Erythroblast (primary cell): Measurements from ENCODE around the gene TFPI2.

Source experiments
- GATA1 ChIP-seq: IDR thresholded peaks from 2 replicates; pipeline ENCODE4 v1.6.1; 2011; ENCODE audit warnings: low read depth, mild to moderate bottlenecking, control low read depth, low read length, moderate library complexity
- POLR2A ChIP-seq: IDR thresholded peaks from 2 replicates; pipeline ENCODE4 v1.6.1; 2011; ENCODE audit warnings: mild to moderate bottlenecking, low read length

GRCh38 chr7:93895859-93896600 lies 5.5 kb upstream of the TFPI2 start:
- no peak for TF ChIP-seq POLR2A
- no peak for TF ChIP-seq GATA1
